ENCODE data around the gene LIN28B.
"Not testable (repeated sequence)": the region's sequence is repeated elsewhere in the genome, so short reads cannot be mapped to it uniquely, and the experiment has no call there.

LIN28B gene

DNA sequence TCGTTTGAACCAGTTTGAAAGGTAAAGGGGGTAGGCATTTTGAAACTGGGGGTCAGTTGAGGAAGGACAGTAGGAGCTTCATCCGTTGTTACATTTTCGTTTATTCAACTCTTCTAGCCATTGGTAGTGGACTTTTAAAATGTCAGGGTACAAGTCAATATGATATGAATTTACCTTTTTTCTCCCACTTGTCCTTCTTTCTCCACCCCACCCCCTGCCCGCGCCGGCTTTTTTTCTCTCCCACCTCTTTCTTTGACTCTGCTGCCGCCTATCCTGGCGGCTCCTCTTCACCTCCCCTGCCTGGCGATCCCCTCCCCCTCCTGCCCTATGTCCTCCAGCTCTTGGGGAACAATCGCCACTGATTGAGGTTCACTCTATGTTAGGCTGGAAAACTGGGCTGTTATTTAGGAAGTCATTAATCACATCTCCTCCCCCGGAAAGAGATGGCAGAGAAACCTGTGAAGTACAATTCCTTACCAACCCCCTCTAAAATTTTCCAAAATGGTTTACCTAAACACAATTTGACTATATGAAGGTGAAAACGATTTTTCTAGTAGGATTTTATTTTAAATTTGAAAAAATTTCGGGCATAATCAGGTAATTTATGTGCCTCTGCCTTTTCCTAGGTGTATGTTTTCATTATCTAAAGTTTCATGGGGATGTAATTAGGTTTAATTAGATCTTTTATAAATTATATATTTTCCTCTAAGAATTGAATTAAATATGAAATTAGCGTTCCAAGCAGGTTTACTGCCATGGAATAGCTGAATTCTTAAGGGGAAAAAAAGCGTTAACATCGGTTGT is 778 bp upstream of the LIN28B start:
- DNase-seq (ENCODE audit: low read depth in 3 of 3), result no peak

DNA sequence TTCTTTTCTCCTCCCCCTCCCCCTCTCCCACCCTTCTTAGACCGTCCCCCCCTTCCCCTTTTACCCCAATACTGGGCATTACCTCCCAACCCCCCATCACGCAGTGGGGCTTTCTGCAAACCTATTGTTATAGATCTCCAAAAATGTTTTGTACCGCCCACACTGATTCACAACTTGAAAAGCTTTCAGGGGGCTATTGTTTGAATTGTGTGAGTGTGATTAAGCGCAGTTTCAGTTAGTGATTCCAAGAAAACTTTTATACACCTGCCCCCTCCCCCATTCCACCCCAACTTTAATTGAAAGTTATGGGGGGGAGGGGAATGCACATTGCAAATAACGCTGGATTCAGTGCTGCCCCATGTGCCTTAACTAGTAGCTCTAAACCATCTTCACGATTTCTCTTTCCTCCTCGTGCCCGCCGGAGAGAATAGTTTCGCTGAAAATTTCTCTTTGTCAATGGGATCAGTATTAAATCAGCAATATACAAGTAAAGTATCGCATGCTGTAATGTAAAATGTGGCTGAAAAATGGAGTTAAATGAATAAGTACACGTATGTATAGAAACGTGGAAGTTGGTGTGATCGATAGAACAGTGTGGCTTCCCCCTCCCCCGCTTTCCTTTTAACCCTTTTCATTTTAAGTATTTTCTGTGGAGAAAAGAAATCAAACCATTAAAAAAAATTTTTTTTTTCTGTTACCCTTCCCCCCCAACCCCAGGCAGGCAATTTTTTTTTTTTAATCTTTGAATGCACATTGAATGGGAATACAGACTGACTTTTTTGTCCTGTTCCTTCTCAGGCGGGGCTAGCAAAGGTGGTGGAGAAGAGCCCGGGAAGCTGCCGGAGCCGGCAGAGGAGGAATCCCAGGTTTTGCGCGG is 632 bp downstream of the LIN28B start:
- DNase-seq (ENCODE audit: low read depth in 3 of 3), result no peak

DNA sequence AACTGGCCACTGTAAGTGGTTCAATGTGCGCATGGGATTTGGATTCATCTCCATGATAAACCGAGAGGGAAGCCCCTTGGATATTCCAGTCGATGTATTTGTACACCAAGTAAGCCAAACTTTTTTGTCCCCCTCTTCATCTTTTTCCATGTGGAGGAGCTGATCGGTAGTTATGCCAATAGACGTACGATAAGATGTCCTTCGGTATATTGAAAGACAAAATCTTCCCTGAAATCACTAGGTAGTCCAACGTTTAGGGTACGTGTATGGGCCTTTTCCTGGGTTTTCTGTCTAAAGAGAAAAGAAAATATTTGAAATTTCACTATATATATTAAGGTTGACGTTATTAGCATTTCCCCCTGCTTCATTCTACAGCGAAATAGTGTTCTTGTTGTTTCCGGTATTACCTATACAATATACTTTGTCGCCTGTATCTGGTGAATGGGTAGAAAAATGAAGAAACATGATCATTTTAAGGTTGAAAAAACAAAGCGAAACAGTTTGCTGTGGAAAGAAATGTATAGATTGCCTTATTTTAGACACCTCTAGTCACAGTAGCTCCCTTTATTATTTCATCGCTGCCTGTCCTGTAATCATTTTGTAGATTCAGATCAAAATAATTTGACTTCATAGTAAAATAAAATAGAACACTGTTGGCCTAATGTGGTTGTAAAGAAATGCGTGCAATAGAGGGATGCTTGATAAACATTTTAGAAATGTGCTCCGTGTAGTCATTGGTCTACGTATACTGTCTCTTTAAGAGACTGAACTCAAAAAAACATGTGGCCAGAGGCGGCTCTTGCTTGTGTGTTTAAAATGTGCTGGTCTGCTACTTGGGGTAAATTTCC is 1.5 kb downstream of the LIN28B start:
- no peak for DNase-seq (ENCODE audit: low read depth in 3 of 3)

DNA sequence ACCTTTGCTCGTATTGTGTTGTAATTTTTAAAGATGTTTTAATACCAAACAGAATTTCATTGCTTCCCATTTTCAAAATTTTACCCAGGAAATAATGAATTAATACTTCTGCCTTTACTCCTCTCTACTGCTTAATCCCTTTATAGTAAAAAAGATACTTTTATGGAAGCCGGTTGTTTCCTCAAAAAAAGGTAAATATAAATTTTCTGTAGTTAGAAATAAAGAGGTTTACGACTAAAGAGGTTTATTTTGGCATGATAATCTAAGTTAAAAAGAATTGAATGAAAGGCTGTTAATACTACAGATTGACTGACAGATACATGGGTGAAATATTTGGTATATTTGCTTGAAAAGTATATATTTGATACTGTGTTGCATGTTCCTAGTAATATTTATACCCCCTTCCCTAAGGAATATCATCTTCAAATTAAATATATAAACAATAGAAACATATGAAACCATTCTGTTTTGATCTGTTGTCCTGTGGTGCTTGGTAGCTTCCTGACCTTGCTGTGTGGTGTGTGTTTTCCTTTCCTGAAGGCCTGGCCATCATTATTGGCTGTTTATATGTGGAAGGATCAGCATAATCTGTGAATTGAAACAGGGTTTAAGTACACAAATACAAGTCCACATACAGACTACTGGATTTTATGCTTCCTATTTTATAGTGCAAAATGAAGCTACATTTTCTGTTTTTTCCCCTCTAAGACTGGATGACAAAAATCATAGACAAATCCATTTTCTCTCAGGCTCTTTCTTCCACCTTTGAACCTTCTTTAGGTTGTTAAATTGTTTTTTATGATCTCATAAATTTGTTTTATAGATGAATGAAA is 2.3 kb downstream of the LIN28B start:
- no peak for DNase-seq (ENCODE audit: low read depth in 3 of 3)

DNA sequence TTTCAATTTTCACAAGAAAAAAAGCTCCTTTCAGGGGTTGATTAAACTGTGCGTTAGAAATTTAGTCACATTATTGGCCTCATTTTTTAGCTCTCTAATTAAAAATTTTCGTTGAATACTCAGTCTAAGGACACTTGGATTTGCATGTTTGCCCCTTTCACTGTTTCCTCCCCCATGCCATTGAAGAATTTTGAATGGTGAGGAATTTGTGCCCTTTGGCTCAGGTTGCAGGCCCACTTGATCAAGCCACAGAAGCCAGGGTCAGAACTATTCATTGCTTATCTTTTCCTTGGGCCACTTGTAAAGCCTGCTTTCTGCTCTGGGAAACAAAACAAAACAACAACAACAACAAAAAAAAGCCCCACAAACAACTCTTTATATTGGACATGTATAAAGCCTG is 12.2 kb downstream of the LIN28B start:
- DNase-seq (ENCODE audit: low read depth in 3 of 3), result no peak

DNA sequence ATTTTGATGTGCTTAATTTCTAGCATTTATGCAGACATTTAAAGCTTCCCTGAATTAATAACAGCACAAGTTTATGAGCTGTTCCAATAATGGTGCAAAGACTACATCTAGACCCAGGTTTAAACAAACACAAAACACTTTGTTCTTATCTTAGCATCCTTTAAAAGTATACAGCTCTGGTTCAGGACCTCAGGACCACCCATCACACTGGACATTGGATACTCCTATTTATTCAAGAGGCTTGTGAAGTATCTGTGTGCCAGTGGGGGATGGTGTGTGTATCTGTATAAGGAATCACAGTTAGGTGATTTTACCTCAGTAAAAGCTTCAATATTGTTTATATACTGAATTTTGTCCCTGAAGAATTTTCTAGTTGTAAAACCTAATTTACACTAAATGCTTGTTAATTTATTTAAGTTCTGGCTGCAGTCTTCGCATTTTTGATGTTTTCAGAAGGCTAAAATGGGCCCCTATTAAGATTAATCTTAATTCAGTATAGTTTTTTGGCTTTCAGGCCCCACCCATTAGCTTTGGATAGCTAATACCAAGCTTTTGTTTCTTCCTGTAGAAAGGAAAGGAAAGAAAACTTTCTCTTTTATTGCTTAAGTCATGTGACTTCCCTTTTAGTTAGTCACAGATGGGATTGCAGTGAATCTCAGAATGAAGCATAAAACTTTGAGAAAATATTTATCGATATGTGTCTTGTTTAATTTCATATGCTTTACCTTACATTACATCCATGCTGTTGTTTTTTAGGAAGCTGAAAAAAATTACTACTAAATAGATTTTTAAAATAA is 13.1 kb downstream of the LIN28B start:
- DNase-seq (ENCODE audit: low read depth in 3 of 3), result no peak

DNA sequence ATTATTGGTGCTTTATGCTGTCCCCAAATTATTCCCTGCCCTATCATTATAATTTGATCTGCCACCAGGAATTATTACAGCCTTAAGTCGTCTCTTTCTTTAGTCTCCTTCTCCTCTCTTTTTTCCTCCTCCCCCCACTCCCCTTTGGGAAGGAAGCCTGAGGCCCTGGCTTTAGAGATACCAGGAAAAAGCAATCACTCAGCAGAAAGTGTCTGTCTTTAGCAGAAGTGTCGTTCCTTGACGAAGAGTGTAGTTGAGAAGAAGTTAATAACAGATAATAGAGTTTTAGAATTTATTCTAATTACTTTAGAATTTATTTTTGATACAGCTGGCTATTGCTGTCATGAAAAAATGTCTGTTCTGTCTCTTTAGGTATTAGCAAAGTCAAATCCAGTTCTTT is 16.5 kb downstream of the LIN28B start:
- no peak for DNase-seq (ENCODE audit: low read depth in 3 of 3)

DNA sequence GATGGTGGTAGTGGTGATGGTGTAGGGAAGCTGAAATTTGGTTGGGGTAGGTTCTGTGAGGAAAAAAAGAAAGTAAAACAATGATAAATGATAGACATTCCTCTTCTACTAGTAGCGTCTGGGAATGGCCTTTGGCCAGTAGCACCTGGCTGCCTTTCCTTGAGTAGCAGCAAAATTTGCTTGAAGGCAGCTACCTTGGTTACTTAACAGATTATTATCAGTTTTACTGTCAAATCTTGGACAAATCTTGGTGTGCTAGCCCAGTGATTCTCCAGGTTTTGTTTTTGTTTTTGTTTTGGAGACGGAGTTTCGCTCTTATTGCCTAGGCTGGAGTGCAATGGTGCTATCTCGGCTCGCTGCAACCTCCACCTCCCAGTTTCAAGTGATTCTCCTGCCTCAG is 26.4 kb downstream of the LIN28B start:
- DNase-seq (ENCODE audit: low read depth in 3 of 3), result no peak

DNA sequence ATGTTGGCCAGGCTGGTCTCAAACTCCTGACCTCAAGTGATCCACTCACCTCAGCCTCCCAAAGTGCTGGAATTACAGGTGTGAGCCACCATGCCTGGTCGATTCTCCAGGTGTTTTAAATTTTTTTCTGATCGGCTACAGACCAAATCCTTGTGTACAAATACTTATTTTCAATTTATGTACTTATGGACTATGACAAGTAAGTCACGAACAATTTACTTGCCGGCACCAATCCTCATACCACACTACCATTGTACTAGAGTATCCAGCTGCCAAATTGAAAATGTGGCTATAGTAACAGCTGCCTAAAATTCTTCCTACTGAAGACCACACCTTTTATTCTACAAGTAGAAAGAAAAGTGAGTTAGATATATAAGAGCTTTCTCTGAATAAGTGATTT is 26.9 kb downstream of the LIN28B start:
- no peak for DNase-seq (ENCODE audit: low read depth in 3 of 3)

DNA sequence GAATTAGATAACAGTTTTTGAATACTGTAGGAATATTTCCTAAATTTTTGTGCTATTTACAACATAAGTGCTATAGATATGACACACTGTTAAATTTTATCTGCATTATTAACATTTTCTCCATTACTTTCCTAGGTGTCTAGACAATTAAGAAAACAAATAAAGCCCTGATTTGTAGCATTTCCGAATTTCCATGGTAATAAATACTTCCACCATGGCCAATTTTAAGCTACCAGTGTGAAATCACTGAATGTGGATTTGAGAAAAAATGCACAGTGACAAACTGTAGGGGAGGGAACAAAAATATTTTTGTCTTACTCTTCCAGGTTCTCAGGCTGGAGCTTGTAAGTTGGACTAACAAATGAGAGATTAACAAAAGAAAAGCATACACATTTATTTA is 27.9 kb downstream of the LIN28B start:
- no peak for DNase-seq (ENCODE audit: low read depth in 3 of 3)

DNA sequence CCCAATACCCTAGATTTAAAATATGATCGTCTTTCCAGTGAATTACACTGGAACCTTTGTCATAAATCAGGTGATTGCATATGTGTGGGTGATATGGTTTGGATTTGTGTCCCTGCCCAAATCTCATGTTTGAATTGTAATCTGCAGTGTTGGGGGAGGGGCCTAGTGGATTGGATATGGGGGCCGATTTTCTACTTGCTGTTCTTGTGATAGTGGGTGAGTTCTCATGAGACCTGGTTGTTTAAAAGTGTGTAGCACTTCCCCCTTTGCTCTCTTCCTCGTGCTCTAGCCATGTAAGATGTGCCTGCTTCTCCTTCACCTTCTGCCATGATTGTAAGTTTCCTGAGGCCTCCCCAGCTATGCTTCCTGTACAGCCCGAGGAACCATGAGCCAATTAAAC is 29.0 kb downstream of the LIN28B start:
- not testable (repeated sequence) for DNase-seq (ENCODE audit: low read depth in 3 of 3)

DNA sequence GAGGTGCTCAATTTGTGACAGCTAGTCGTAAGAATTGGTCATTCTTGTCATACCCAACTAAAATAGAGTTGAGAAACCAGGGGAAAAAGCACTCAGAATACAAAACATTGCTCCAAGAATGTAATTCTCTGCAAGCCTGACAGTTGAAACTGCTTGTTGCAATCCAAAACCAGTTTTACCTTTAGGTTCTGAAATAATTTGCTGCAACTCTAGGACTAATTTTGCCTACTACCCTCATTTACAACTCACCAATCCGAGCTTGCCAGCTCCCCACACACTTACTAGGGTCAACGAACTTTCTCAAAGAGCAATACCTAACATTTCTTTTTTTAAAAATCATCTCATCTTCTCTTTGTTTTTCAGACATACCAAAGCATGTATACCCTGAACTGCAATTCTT is 29.7 kb downstream of the LIN28B start:
- DNase-seq (ENCODE audit: low read depth in 3 of 3), result no peak

DNA sequence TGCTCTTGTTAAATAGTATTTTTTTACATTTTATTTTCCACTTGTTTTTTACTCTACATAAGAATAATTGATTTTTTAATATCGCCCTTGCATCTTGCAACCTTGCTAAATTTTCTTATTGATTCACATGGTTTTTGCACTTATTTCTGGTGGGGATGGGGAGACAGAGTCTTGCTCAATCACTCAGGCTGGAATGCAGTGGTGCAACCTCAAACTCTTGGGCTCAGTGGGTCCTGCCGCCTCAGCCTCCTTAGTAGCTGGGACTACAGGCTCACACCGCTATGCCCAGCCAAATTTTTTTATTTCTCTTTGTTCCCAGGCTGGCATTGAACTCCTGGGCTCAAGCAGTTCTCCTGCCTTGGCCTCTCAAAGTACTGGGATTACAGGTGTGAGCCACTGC is 30.3 kb downstream of the LIN28B start:
- no peak for DNase-seq (ENCODE audit: low read depth in 3 of 3)

DNA sequence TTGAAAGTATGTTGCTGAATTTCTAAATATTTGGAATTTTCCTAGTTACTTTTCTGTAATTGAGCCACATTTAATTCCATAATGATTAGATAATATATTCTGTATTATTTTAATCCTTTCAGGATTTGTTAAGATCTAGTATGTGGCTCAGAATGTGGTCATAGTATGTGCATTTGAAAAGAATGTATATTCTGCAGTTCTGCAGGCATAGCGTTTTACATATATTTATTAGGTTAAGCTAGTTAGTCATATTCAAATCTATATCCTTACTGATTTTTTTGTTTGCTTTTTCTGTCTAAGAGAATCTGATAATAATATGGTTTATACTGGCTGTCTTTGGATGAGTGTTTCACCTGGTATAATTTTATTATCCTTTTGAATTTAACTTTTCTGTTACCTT is 33.2 kb downstream of the LIN28B start:
- DNase-seq (ENCODE audit: low read depth in 3 of 3), result no peak

DNA sequence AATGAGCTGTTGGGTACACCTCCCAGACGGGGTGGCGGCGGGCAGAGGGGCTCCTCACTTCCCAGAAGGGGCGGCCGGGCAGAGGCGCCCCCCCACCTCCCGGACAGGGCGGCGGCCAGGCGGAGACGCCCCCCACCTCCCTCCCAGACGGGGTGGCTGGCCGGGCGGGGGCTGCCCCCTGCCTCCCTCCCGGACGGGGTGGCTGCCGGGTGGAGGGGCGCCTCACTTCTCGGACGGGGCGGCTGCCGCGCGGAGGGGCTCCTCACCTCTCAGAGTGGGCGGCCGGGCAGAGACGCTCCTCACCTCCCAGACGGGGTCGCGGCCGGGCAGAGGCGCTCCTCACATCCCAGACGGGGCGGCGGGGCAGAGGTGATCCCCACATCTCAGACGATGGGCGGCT is 34.2 kb downstream of the LIN28B start:
- DNase-seq (ENCODE audit: low read depth in 3 of 3), result not testable (repeated sequence)

DNA sequence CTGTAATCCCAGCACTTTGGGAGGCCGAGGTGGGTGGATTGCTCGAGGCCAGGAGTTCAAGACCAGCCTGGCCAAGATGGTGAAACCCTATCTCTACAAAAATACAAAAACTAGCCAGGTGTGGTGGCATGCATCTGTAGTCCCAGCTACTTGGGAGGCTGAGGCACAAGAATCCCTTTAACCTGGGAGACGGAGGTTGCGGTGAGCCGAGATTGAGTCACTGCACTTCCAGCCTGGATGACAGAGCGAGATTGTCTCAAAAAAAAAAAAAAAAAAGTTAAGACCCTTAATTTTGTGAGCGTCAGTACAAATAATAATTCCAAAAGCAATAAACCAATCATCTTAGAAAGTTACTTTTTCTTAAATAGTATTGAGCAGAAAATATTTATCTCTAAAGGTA is 36.7 kb downstream of the LIN28B start:
- DNase-seq (ENCODE audit: low read depth in 3 of 3), result not testable (repeated sequence)

DNA sequence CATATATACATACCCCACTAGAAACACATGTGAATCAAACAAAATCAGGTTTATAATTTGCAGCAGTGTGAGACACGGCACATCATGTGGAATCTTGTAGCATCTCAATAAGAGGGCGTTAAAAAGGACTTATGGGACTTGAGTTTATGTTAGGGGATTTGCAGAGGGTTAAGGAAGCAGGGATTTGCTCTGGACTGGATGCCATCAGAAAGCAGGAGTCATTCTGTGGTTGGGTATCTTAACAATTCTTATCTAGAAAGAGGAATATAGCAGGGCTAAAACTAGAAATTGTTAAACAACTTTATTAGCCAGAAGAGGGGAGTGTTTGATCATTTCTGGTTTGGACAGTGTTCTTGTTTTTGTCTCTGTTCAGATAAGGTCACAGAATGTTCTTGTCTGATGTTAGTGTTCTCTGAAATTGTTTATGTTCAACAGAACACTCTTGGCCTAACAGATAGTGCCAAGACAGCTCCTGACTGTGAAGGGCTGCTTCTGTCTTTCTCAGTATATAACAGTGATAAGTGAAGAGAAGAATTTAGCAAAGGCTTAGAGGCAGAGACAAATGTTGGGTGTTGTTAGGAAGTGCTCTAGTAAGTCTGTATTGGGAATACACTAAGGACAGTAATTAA is 39.2 kb downstream of the LIN28B start:
- DNase-seq (ENCODE audit: low read depth in 3 of 3), result no peak

DNA sequence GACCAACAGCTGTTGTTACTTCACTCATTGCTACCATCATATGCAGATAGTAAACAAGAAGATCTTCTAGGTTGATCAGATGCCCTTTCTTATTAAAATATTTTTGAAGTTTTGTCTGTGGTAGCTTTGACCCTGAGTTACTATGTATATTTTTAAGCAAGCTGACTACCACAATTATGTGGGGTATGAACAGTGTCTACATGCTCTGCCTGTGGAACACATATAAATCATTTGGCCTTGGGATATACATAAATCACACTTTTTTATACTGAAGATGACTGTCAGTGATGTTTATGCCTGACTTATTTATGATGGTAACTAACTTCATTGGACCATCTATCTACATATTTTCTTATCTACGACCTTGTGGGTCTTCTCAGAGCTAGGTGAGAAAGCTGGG is 44.2 kb downstream of the LIN28B start:
- no peak for DNase-seq (ENCODE audit: low read depth in 3 of 3)

DNA sequence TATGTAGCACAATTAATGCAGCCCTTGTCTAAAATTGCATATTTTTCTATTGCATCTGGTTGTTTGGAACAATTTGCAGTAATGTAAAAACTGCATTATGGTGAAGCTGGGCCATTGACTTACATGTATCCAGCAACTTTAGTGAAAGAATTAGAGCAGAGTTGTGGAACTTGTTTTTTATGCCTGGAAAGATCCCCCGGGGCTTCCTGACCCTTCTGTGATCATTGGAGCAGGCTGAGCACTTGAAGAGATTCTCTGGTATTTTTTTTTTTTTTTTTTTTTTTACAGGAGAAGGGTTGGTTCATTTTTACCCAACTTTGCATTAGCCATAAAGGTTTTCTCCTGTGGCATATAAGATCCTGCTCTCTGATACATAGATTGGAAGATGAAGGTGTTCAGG is 45.0 kb downstream of the LIN28B start:
- no peak for DNase-seq (ENCODE audit: low read depth in 3 of 3)

DNA sequence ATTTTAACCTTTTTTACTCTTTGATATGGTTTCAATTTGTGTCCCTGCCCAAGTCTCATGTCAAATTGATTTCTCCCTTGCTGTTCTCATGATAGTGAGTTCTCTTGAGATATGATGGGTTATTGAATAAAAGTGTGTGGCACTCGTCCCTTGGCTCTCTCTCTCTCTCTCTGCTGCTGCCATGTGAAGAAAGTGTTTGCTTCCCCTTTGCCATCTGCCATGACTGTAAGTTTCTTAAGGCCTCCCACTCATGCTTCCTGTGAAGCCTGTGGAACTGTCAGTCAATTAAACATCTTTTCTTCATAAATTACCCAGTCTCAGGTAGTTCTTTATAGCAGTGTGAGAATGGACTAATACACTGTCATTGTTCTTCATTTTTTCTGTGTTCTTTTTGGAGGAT is 48.5 kb downstream of the LIN28B start:
- no peak for DNase-seq (ENCODE audit: low read depth in 3 of 3)

All from stimulated activated CD4-positive, alpha-beta T cell treated with anti-CD3 and anti-CD28 coated beads, TNF-alpha, amount 100 ng/mL, for 4 hours (primary cell).